OCI-LY3 (cell line): ENCODE measurements around the gene COBL.

Experiments
- CTCF ChIP-seq: fragments of 200-600, 300-600 bp; sonication (generic); IDR thresholded peaks from 2 replicates; pipeline ENCODE4 v1.5.1; 2014; ENCODE audit warnings: antibody characterized with exemption, low read length, low read depth
- EZH2phosphoT487 ChIP-seq: fragments of 200-600 bp; shearing (Covaris generic); IDR thresholded peaks from 2 replicates; pipeline ENCODE4 v1.6.1; 2018; ENCODE audit warnings: antibody characterized with exemption, mixed run types, low read depth

GRCh38 chr7:51067258-51067657 is 249.4 kb downstream of the COBL start:
- TF ChIP-seq CTCF (no peak), EZH2phosphoT487 (no peak)
